ENCODE data around the gene PCGF3. TPM values are rescaled to one million over a fixed set of nuclear protein-coding genes. Genes with fewer than 3 reads are reported as not detected.

Gene PCGF3
- total RNA-seq, 4 donors from 2014 or later = 54.8 to 123 (median 90.5) TPM

GRCh38 chr4:786074-786741, 80.6 kb downstream of the PCGF3 start:
- WGBS, 2 donors = 3 to 5% methylated on average over 12 to 32 of the region's 72 CpGs
- peak overlapping the region in 2 of 4 donors; percentile 40 to 75 for H3K27ac ChIP-seq
- peaks cover 0 to 41% (median 25%) of the 10 kb centered on the region in 4 donors for H3K4me1 ChIP-seq
- H3K9me3 ChIP-seq = no peaks in the 10 kb centered on the region
- peak overlapping the region; percentile 19 to 54 (median 30) for H3K4me3 ChIP-seq
- DNase-seq (ENCODE audit: low spot score in 2 of 2) = peak in 1 of 2 donors; percentile 11
- no peaks in the 10 kb centered on the region for H3K36me3 ChIP-seq
- peaks cover 0 to 63% of the 10 kb centered on the region in 2 donors for H3K27me3 ChIP-seq
- TF ChIP-seq, protein P1, sequence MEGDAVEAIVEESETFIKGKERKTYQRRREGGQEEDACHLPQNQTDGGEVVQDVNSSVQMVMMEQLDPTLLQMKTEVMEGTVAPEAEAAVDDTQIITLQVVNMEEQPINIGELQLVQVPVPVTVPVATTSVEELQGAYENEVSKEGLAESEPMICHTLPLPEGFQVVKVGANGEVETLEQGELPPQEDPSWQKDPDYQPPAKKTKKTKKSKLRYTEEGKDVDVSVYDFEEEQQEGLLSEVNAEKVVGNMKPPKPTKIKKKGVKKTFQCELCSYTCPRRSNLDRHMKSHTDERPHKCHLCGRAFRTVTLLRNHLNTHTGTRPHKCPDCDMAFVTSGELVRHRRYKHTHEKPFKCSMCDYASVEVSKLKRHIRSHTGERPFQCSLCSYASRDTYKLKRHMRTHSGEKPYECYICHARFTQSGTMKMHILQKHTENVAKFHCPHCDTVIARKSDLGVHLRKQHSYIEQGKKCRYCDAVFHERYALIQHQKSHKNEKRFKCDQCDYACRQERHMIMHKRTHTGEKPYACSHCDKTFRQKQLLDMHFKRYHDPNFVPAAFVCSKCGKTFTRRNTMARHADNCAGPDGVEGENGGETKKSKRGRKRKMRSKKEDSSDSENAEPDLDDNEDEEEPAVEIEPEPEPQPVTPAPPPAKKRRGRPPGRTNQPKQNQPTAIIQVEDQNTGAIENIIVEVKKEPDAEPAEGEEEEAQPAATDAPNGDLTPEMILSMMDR (IDR thresholded peaks at IDR 0.05) = no peak
- no peak for TF ChIP-seq POLR2A (IDR thresholded peaks at IDR 0.05)
- TF ChIP-seq EP300 (IDR thresholded peaks at IDR 0.05) = no peak

DNA sequence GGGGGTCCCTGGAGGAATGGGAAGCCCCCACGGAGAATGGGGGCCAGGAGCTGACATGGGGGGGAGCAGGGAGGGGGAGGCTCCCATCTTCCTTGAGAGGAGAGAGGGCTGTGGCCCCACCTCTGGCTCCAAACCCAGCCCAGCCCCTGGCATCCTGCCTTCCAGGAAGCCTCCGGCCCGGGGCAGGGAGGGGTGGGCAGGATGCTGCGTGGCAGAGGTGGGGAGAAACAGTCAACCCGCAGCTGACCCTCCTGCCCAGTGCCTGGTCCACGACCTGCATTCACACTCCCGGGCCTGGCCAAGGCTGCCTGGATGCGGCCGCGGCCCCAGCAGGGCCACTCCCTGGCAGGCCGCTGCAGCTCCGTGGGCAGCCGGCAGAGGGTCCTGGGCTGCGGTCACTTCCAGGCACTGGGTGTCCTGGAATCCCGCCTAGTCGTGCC, 81.2 kb downstream of the PCGF3 start:
- H3K27ac ChIP-seq = peak overlapping the region in 1 of 4 donors; percentile 75
- H3K27me3 ChIP-seq = peaks cover 0 to 69% of the 10 kb centered on the region in 2 donors
- TF ChIP-seq, protein P1 (IDR thresholded peaks at IDR 0.05) = peak in 1 of 5 experiments; percentile 10
- TF ChIP-seq POLR2A (IDR thresholded peaks at IDR 0.05) (no peak), EP300 (IDR thresholded peaks at IDR 0.05) (peak in 1 of 2 donors; percentile 15)
- peak overlapping the region in 3 of 4 donors; percentile 19 to 54 (median 28) for H3K4me3 ChIP-seq
- H3K36me3 ChIP-seq = no peaks in the 10 kb centered on the region
- peak in 1 of 2 donors; percentile 13 for DNase-seq (ENCODE audit: low spot score in 2 of 2)
- H3K4me1 ChIP-seq = peaks cover 0 to 44% (median 27%) of the 10 kb centered on the region in 4 donors
- no peaks in the 10 kb centered on the region for H3K9me3 ChIP-seq
- 5 to 35% methylated on average over 9 to 16 of the region's 16 CpGs for WGBS, 2 donors

DNA sequence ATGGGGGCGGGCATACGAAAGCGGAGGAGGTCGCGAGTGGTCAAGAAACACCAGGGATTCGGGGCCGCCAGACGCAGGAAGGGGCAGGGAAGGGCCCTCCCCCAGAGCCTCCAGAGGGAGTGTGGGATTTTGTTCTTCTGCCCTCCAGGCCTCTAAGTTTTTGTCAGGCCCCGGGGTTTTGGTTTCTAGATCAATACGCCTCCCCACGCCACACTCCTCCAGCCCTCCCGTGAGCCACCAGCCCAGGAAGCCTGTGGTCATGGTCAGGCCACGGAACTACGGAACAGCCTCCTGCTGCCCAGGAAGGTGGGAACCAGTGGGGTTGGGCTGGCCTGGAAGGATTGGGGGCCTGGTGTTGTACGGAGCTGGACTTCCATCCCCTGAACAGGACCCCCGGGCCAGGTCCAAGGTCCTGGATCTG, 81.9 kb downstream of the PCGF3 start:
- TF ChIP-seq EP300 (IDR thresholded peaks at IDR 0.05) (no peak), POLR2A (IDR thresholded peaks at IDR 0.05) (no peak)
- TF ChIP-seq, protein P1 (IDR thresholded peaks at IDR 0.05) = no peak
- Histone ChIP-seq H3K9me3 (no peaks in the 10 kb centered on the region), H3K36me3 (no peaks in the 10 kb centered on the region), H3K4me1 (peaks cover 0 to 46% (median 27%) of the 10 kb centered on the region in 4 donors), H3K27ac (peak overlapping the region in 1 of 4 donors; percentile 75), H3K27me3 (peaks cover 0 to 76% of the 10 kb centered on the region in 2 donors), H3K4me3 (no peak overlapping the region)
- 77 to 78% methylated on average over 16 of the region's 16 CpGs for WGBS, 2 donors
- peak in 1 of 2 donors; percentile 12 for DNase-seq (ENCODE audit: low spot score in 2 of 2)

DNA sequence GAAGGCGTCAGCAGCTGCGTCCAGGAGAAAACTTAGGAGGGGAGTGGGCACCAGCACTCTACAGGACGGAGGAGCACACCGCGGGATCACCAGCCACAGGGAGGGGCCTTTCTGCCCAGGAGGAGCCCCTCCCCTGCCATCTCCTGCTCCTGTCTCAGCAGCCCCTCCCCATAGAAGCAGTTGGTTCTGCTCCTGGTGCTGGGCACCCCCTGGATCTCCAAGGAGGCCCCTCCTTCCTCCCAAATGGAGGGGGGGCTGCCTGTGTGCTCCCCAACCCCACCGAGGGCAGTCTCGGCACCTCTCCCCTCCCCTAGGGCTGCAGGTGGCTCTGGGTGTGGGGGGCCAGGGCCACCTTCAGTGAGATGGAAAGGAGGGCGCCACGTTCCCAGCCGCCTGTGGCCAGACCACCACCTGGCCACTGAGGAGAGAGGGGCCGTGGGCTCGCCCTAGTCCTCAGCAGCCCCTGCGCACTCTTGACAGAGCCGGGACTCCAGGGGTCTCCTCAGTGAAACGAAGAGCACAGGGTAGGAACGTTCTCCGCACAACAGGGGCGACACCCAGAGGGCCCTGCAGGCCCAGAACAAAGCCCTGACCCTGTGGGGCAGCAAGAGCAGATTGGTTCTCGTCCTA, 82.5 kb downstream of the PCGF3 start:
- 73 to 85% methylated on average over 15 to 19 of the region's 19 CpGs for WGBS, 2 donors
- TF ChIP-seq, protein P1 (IDR thresholded peaks at IDR 0.05) = no peak
- TF ChIP-seq EP300 (IDR thresholded peaks at IDR 0.05) = no peak
- no peak for TF ChIP-seq POLR2A (IDR thresholded peaks at IDR 0.05)
- peak in 1 of 2 donors; percentile 8 for DNase-seq (ENCODE audit: low spot score in 2 of 2)
- Histone ChIP-seq H3K27ac (peak overlapping the region in 1 of 4 donors; percentile 75), H3K4me3 (no peak overlapping the region), H3K9me3 (no peaks in the 10 kb centered on the region), H3K4me1 (peaks cover 0 to 43% (median 23%) of the 10 kb centered on the region in 4 donors), H3K36me3 (no peaks in the 10 kb centered on the region), H3K27me3 (peaks cover 0 to 82% of the 10 kb centered on the region in 2 donors)

All from tibial nerve (tissue), 4 donors.